ENCODE data around the gene HCN2.

Gene HCN2

DNA sequence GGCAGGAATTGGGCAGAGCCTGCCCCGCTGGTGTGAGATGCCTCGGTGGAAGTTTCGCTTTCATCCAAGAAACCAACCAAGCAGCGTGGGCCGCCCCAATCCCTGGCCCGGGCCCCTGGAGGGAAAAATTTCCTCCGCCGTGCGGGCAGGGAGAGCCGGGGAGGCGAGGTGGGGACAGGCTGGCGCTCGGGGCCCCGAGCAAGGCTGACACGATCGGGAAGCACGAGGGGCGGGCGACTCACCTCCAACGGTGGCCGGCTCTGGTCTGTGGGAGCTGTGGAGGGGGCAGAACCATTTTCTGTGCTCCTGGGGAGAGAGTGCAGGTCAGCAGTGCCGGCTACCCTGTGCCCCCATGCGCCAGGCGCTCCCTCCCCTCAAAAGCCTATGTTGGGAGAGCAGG is 62.3 kb downstream of the HCN2 start:
- no peak overlapping the region for H3K4me2 ChIP-seq (ENCODE audit: insufficient read depth, low read length, poor library complexity, severe bottlenecking)
- no peak overlapping the region for H4K91ac ChIP-seq (ENCODE audit: low read depth, low read length, poor library complexity)
- no peaks in the 10 kb centered on the region for H3K27me3 ChIP-seq (ENCODE audit: control insufficient read depth in 3 of 3, insufficient read depth in 3 of 3, low read depth in 1 of 3, low read length in 3 of 3)
- H3K18ac ChIP-seq (ENCODE audit: low read length): no peak overlapping the region
- H3K4me1 ChIP-seq (ENCODE audit: control insufficient read depth in 2 of 2, insufficient read depth in 1 of 2, low read depth in 1 of 2, low read length in 2 of 2): no peaks in the 10 kb centered on the region
- no peak overlapping the region for H3K14ac ChIP-seq (ENCODE audit: low read length)
- H3K36me3 ChIP-seq (replicated peaks in 1 of 2; ENCODE audit: control insufficient read depth in 2 of 2, insufficient read depth in 2 of 2, low read length in 2 of 2): peaks cover 11 to 71% of the 10 kb centered on the region in 2 donors
- H2BK5ac ChIP-seq (ENCODE audit: low read length): no peak overlapping the region
- no peak overlapping the region for H3K27ac ChIP-seq (replicated peaks; ENCODE audit: low read length)
- peak overlapping the region; percentile 44 for H3K9ac ChIP-seq (ENCODE audit: low read depth, low read length, poor library complexity)
- peaks cover 42% of the 10 kb centered on the region for H3K79me1 ChIP-seq (ENCODE audit: low read depth, low read length)
- H2AFZ ChIP-seq (ENCODE audit: low read length): no peak overlapping the region
- no peak for DNase-seq (ENCODE audit: low spot score)
- H3K4ac ChIP-seq (ENCODE audit: low read length): no peak overlapping the region
- H3K23ac ChIP-seq (ENCODE audit: low read depth, low read length, poor library complexity): no peak overlapping the region
- no peaks in the 10 kb centered on the region for H3K9me3 ChIP-seq (replicated peaks in 1 of 2; ENCODE audit: control insufficient read depth in 2 of 2, insufficient read depth in 1 of 2, low read depth in 1 of 2, low read length in 2 of 2)
- H2AK5ac ChIP-seq (ENCODE audit: low read depth, low read length): no peak overlapping the region
- H3K4me3 ChIP-seq (ENCODE audit: low read length in 2 of 2): no peak overlapping the region
- H2BK120ac ChIP-seq (ENCODE audit: low read depth, low read length): no peak overlapping the region
- H2BK15ac ChIP-seq (ENCODE audit: low read length): no peak overlapping the region
- H4K8ac ChIP-seq (ENCODE audit: low read depth, low read length): no peak overlapping the region
- no CpG with 5 or more reads among the region's 24 CpGs for WGBS, 2 donors (ENCODE audit: extremely low coverage in 2 of 2, insufficient read length in 2 of 2, insufficient replicate concordance in 1 of 2)
- H2BK12ac ChIP-seq (ENCODE audit: low read length): no peak overlapping the region

DNA sequence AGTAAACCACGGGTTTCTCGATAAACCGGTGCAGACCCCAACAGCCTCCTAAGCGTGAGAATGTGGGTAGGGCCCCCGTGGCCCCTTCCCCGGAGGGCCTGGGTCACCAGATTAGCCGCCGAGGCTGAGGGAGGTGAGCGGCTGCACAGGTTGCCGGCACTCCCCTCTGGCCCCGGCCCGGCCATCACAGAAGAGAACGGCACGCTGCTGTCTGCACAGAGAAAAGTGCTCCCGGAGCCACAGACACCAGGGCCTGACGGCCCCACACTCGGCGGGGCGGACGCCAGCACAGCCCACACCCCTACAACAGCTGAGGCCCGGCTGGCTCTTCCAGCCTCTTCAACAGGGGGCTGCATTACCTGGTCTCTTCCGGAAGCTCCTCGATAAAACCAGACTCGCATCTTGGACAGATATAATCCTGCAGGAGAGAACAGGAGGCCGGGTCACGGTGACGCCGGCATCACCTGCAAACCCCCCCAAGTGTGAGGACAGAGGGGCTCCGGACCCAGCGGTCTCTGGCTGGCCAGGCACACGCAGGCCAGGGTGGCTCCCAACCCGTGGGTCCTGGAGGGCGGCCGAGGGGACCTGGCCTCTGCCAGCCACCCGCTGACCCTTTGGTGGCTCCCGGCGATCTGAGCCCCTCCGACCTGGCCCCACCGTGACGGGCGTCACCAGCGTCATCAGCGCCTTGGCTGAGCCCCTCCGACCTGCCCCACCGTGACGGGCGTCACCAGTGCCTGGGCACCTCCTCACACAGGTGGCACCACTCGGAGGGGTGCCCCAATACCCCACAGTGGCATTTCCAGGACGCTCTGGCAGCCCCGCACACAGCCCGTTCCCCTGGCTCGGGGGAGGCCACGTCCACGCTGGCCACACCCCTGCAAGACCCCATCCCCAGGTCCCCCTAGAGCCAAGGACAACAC is 63.0 kb downstream of the HCN2 start:
- peak overlapping the region; percentile 30 for H3K9ac ChIP-seq (ENCODE audit: low read depth, low read length, poor library complexity)
- H2AFZ ChIP-seq (ENCODE audit: low read length): no peak overlapping the region
- H3K4me3 ChIP-seq (ENCODE audit: low read length in 2 of 2): no peak overlapping the region
- no peak overlapping the region for H2AK5ac ChIP-seq (ENCODE audit: low read depth, low read length)
- WGBS, 2 donors (ENCODE audit: extremely low coverage in 2 of 2, insufficient read length in 2 of 2, insufficient replicate concordance in 1 of 2): no CpG with 5 or more reads among the region's 54 CpGs
- peak overlapping the region; percentile 65 for H3K23ac ChIP-seq (ENCODE audit: low read depth, low read length, poor library complexity)
- no peak overlapping the region for H3K4ac ChIP-seq (ENCODE audit: low read length)
- H3K9me3 ChIP-seq (replicated peaks in 1 of 2; ENCODE audit: control insufficient read depth in 2 of 2, insufficient read depth in 1 of 2, low read depth in 1 of 2, low read length in 2 of 2): no peaks in the 10 kb centered on the region
- H2BK15ac ChIP-seq (ENCODE audit: low read length): no peak overlapping the region
- H4K91ac ChIP-seq (ENCODE audit: low read depth, low read length, poor library complexity): no peak overlapping the region
- H3K4me1 ChIP-seq (ENCODE audit: control insufficient read depth in 2 of 2, insufficient read depth in 1 of 2, low read depth in 1 of 2, low read length in 2 of 2): no peaks in the 10 kb centered on the region
- H2BK120ac ChIP-seq (ENCODE audit: low read depth, low read length): no peak overlapping the region
- H3K79me1 ChIP-seq (ENCODE audit: low read depth, low read length): peaks cover 47% of the 10 kb centered on the region
- H2BK5ac ChIP-seq (ENCODE audit: low read length): no peak overlapping the region
- H3K18ac ChIP-seq (ENCODE audit: low read length): no peak overlapping the region
- H3K27ac ChIP-seq (replicated peaks; ENCODE audit: low read length): no peak overlapping the region
- no peak overlapping the region for H2BK12ac ChIP-seq (ENCODE audit: low read length)
- H3K27me3 ChIP-seq (ENCODE audit: control insufficient read depth in 3 of 3, insufficient read depth in 3 of 3, low read depth in 1 of 3, low read length in 3 of 3): no peaks in the 10 kb centered on the region
- H4K8ac ChIP-seq (ENCODE audit: low read depth, low read length): no peak overlapping the region
- DNase-seq (ENCODE audit: low spot score): no peak
- H3K36me3 ChIP-seq (replicated peaks in 1 of 2; ENCODE audit: control insufficient read depth in 2 of 2, insufficient read depth in 2 of 2, low read length in 2 of 2): peaks cover 11 to 68% of the 10 kb centered on the region in 2 donors
- H3K14ac ChIP-seq (ENCODE audit: low read length): no peak overlapping the region
- no peak overlapping the region for H3K4me2 ChIP-seq (ENCODE audit: insufficient read depth, low read length, poor library complexity, severe bottlenecking)

DNA sequence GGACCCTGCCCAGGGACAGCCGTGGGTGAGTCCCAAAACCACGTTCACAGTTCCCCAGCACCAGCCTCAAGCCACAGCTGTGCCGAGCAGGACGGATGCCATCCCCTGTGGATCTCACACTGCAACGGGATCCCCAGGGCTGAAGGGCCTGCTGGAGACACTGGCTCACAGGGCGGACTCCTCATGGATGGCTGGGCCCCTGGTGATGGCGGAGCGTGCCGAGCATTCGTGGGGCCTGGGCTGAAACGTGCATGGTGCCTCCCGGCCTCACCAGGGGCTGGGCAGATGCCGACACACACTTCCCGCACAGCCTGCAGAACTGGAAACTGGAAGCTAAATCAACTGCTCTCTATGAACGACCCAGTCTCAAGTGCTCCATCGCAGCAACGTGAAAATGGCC is 63.7 kb downstream of the HCN2 start:
- Histone ChIP-seq H3K79me1 (ENCODE audit: low read depth, low read length) (peaks cover 51% of the 10 kb centered on the region), H3K4me1 (ENCODE audit: control insufficient read depth in 2 of 2, insufficient read depth in 1 of 2, low read depth in 1 of 2, low read length in 2 of 2) (no peaks in the 10 kb centered on the region), H3K27ac (replicated peaks; ENCODE audit: low read length) (no peak overlapping the region), H3K14ac (ENCODE audit: low read length) (no peak overlapping the region), H3K4me2 (ENCODE audit: insufficient read depth, low read length, poor library complexity, severe bottlenecking) (no peak overlapping the region), H4K91ac (ENCODE audit: low read depth, low read length, poor library complexity) (no peak overlapping the region), H3K18ac (ENCODE audit: low read length) (no peak overlapping the region), H2BK12ac (ENCODE audit: low read length) (no peak overlapping the region), H3K23ac (ENCODE audit: low read depth, low read length, poor library complexity) (peak overlapping the region; percentile 65), H4K8ac (ENCODE audit: low read depth, low read length) (no peak overlapping the region), H3K9ac (ENCODE audit: low read depth, low read length, poor library complexity) (no peak overlapping the region), H2AFZ (ENCODE audit: low read length) (no peak overlapping the region), H2BK5ac (ENCODE audit: low read length) (peak overlapping the region; percentile 24), H3K27me3 (ENCODE audit: control insufficient read depth in 3 of 3, insufficient read depth in 3 of 3, low read depth in 1 of 3, low read length in 3 of 3) (no peaks in the 10 kb centered on the region), H2BK120ac (ENCODE audit: low read depth, low read length) (no peak overlapping the region), H3K4me3 (ENCODE audit: low read length in 2 of 2) (no peak overlapping the region), H2AK5ac (ENCODE audit: low read depth, low read length) (peak overlapping the region; percentile 13), H3K36me3 (replicated peaks in 1 of 2; ENCODE audit: control insufficient read depth in 2 of 2, insufficient read depth in 2 of 2, low read length in 2 of 2) (peaks cover 8 to 69% of the 10 kb centered on the region in 2 donors), H3K4ac (ENCODE audit: low read length) (no peak overlapping the region), H2BK15ac (ENCODE audit: low read length) (no peak overlapping the region), H3K9me3 (replicated peaks in 1 of 2; ENCODE audit: control insufficient read depth in 2 of 2, insufficient read depth in 1 of 2, low read depth in 1 of 2, low read length in 2 of 2) (no peaks in the 10 kb centered on the region)
- WGBS, 2 donors (ENCODE audit: extremely low coverage in 2 of 2, insufficient read length in 2 of 2, insufficient replicate concordance in 1 of 2): no CpG with 5 or more reads among the region's 17 CpGs
- DNase-seq (ENCODE audit: low spot score): no peak

DNA sequence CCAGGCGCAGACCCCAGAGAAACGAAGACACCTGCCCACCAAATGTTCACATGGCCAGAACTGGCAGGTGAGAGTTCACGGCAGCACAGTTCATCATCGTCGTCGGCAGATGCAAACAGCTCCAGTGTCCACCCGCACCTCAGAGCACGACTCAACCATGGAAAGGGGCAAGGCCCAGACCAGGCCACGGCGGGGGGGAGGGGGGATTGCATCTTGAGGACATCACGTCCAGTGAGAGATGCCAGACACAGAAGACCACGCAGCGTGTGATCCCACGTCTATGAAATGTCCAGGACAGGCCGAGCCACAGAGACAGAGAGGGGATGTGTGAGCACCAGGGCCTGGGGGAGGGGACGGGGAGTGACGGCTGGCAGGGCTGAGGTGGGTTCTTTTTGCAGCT is 66.0 kb downstream of the HCN2 start:
- Histone ChIP-seq H2AK5ac (ENCODE audit: low read depth, low read length) (no peak overlapping the region), H3K4ac (ENCODE audit: low read length) (no peak overlapping the region), H4K8ac (ENCODE audit: low read depth, low read length) (no peak overlapping the region), H2BK15ac (ENCODE audit: low read length) (no peak overlapping the region), H3K27me3 (ENCODE audit: control insufficient read depth in 3 of 3, insufficient read depth in 3 of 3, low read depth in 1 of 3, low read length in 3 of 3) (no peaks in the 10 kb centered on the region), H4K91ac (ENCODE audit: low read depth, low read length, poor library complexity) (no peak overlapping the region), H2AFZ (ENCODE audit: low read length) (no peak overlapping the region), H3K4me2 (ENCODE audit: insufficient read depth, low read length, poor library complexity, severe bottlenecking) (no peak overlapping the region), H3K18ac (ENCODE audit: low read length) (no peak overlapping the region), H3K4me1 (ENCODE audit: control insufficient read depth in 2 of 2, insufficient read depth in 1 of 2, low read depth in 1 of 2, low read length in 2 of 2) (no peaks in the 10 kb centered on the region), H2BK5ac (ENCODE audit: low read length) (no peak overlapping the region), H3K36me3 (replicated peaks in 1 of 2; ENCODE audit: control insufficient read depth in 2 of 2, insufficient read depth in 2 of 2, low read length in 2 of 2) (peaks cover 7 to 58% of the 10 kb centered on the region in 2 donors), H3K79me1 (ENCODE audit: low read depth, low read length) (peaks cover 69% of the 10 kb centered on the region), H3K9me3 (replicated peaks in 1 of 2; ENCODE audit: control insufficient read depth in 2 of 2, insufficient read depth in 1 of 2, low read depth in 1 of 2, low read length in 2 of 2) (no peaks in the 10 kb centered on the region), H2BK12ac (ENCODE audit: low read length) (no peak overlapping the region), H2BK120ac (ENCODE audit: low read depth, low read length) (no peak overlapping the region), H3K9ac (ENCODE audit: low read depth, low read length, poor library complexity) (peak overlapping the region; percentile 12), H3K14ac (ENCODE audit: low read length) (peak overlapping the region; percentile 75), H3K27ac (replicated peaks; ENCODE audit: low read length) (peak overlapping the region; percentile 22), H3K4me3 (ENCODE audit: low read length in 2 of 2) (no peak overlapping the region), H3K23ac (ENCODE audit: low read depth, low read length, poor library complexity) (peak overlapping the region; percentile 17)
- no CpG with 5 or more reads among the region's 17 CpGs for WGBS, 2 donors (ENCODE audit: extremely low coverage in 2 of 2, insufficient read length in 2 of 2, insufficient replicate concordance in 1 of 2)
- DNase-seq (ENCODE audit: low spot score): no peak
